Right lung (tissue), 5 donors: ENCODE results near the gene TAF15. TPM values are rescaled to one million over a fixed set of nuclear protein-coding genes. Genes with fewer than 3 reads are reported as not detected.

Source experiments
- polyA plus RNA-seq, 5 donors: library from polyadenylated mRNA; unstranded; fragments of 120-200 nt; gene quantifications; one replicate each; pipeline versions ENCODE4 v1.2.1 to v1.2.3, GENCODE V29; 2013; ENCODE audit warnings: inconsistent platforms in 1 of 5, low replicate concordance in 1 of 5; ENCODE audit not compliant: insufficient read length in 5 of 5, insufficient read depth in 1 of 5

TAF15 gene
- polyA plus RNA-seq, 5 donors, result 200 to 261 (median 239) TPM

Other genes starting within 250 kb of the TAF15 start
- gene SLFN14, start 248.7 kb upstream of the TAF15 start, polyA plus RNA-seq, result under 1 TPM; 0.54 to 0.95 (median 0.71) TPM
- gene PEX12, start 230.9 kb upstream of the TAF15 start, polyA plus RNA-seq, result 10 to 100 TPM in 1 of 5 donors, 1 to 10 TPM in 4; 8.8 to 10.6 (median 9.8) TPM
- 100 to 1,000 TPM; 122 to 158 (median 147) TPM for gene AP2B1, start 222.2 kb upstream of the TAF15 start, polyA plus RNA-seq
- 1 to 10 TPM; 2.2 to 3.8 (median 3.0) TPM for gene RASL10B, start 77.8 kb upstream of the TAF15 start, polyA plus RNA-seq
- 1 to 10 TPM in 3 of 5 donors, under 1 TPM in 2; 0.17 to 2.4 (median 1.1) TPM for gene GAS2L2, start 56.2 kb upstream of the TAF15 start, polyA plus RNA-seq
- gene C17orf50, start 48.6 kb upstream of the TAF15 start, polyA plus RNA-seq, result under 1 TPM in 3 of 5 donors, not detected in 2; 0.14 to 0.23 (median 0.21) TPM
- 10 to 100 TPM in 1 of 5 donors, 1 to 10 TPM in 4; 7.6 to 10.5 (median 8.8) TPM for gene MMP28, start 13.8 kb upstream of the TAF15 start, polyA plus RNA-seq
- gene HEATR9, start 59.4 kb downstream of the TAF15 start, polyA plus RNA-seq, result under 1 TPM; 0.08 to 0.28 (median 0.16) TPM
- gene CCL5, start 70.9 kb downstream of the TAF15 start, polyA plus RNA-seq, result 1 to 10 TPM; 2.7 to 4.4 (median 4.0) TPM
- gene RDM1, start 121.3 kb downstream of the TAF15 start, polyA plus RNA-seq, result 1 to 10 TPM; 2.0 to 3.6 (median 2.5) TPM
- not detected for gene LYZL6, start 134.2 kb downstream of the TAF15 start, polyA plus RNA-seq
- 1 to 10 TPM in 1 of 5 donors, under 1 TPM in 4; 0.49 to 1.0 (median 0.84) TPM for gene CCL16, start 172.0 kb downstream of the TAF15 start, polyA plus RNA-seq
- 100 to 1,000 TPM in 2 of 5 donors, 10 to 100 TPM in 3; 70.5 to 119 (median 83.9) TPM for gene CCL14, start 177.2 kb downstream of the TAF15 start, polyA plus RNA-seq
- gene CCL15, start 192.1 kb downstream of the TAF15 start, polyA plus RNA-seq, result under 1 TPM; 0.11 to 0.41 (median 0.25) TPM
- gene CCL23, start 208.5 kb downstream of the TAF15 start, polyA plus RNA-seq, result under 1 TPM in 3 of 5 donors, not detected in 2; 0.48 to 0.65 (median 0.65) TPM